ENCODE results near the gene KCNH2.

KCNH2 gene

GRCh38 chr7:151023232-151023631 lies 45.1 kb upstream of the KCNH2 start:
- Histone ChIP-seq H3K27me3 (ENCODE audit: insufficient read depth, poor library complexity, severe bottlenecking) (peaks cover 12% of the 10 kb centered on the region), H3K27ac (ENCODE audit: poor library complexity, severe bottlenecking) (no peak overlapping the region), H3K9me3 (ENCODE audit: severe bottlenecking) (no peaks in the 10 kb centered on the region), H3K4me1 (ENCODE audit: insufficient read depth, poor library complexity, severe bottlenecking) (peaks cover 14% of the 10 kb centered on the region), H3K4me3 (ENCODE audit: severe bottlenecking) (no peak overlapping the region), H3K36me3 (ENCODE audit: low read depth) (no peaks in the 10 kb centered on the region)
- ATAC-seq (ENCODE audit: low read depth) (no peak), DNase-seq (ENCODE audit: low spot score) (no peak)
- no peak for TF ChIP-seq CTCF (IDR thresholded peaks at IDR 0.05; ENCODE audit: poor library complexity, severe bottlenecking)

- Histone ChIP-seq H3K4me1 (ENCODE audit: insufficient read depth, poor library complexity, severe bottlenecking) (no peaks in the 10 kb centered on the region), H3K36me3 (ENCODE audit: low read depth) (no peaks in the 10 kb centered on the region), H3K27me3 (ENCODE audit: insufficient read depth, poor library complexity, severe bottlenecking) (peaks cover 12% of the 10 kb centered on the region), H3K9me3 (ENCODE audit: severe bottlenecking) (no peaks in the 10 kb centered on the region), H3K27ac (ENCODE audit: poor library complexity, severe bottlenecking) (no peak overlapping the region), H3K4me3 (ENCODE audit: severe bottlenecking) (no peak overlapping the region)
- TF ChIP-seq CTCF (IDR thresholded peaks at IDR 0.05; ENCODE audit: poor library complexity, severe bottlenecking) = no peak
- peak; percentile 40 for DNase-seq (ENCODE audit: low spot score)
- no peak for ATAC-seq (ENCODE audit: low read depth)
Observed at GRCh38 chr7:151020231-151020630, 42.1 kb upstream of the KCNH2 start.

GRCh38 chr7:151019130-151019447 lies 41.0 kb upstream of the KCNH2 start:
- TF ChIP-seq CTCF (IDR thresholded peaks at IDR 0.05; ENCODE audit: poor library complexity, severe bottlenecking) = no peak
- H3K4me1 ChIP-seq (ENCODE audit: insufficient read depth, poor library complexity, severe bottlenecking) = no peaks in the 10 kb centered on the region
- no peaks in the 10 kb centered on the region for H3K9me3 ChIP-seq (ENCODE audit: severe bottlenecking)
- ATAC-seq (ENCODE audit: low read depth) (no peak), DNase-seq (ENCODE audit: low spot score) (peak; percentile 50)
- no peak overlapping the region for H3K4me3 ChIP-seq (ENCODE audit: severe bottlenecking)
- no peaks in the 10 kb centered on the region for H3K36me3 ChIP-seq (ENCODE audit: low read depth)
- peaks cover 12% of the 10 kb centered on the region for H3K27me3 ChIP-seq (ENCODE audit: insufficient read depth, poor library complexity, severe bottlenecking)
- no peak overlapping the region for H3K27ac ChIP-seq (ENCODE audit: poor library complexity, severe bottlenecking)

- Histone ChIP-seq H3K4me3 (ENCODE audit: severe bottlenecking) (no peak overlapping the region), H3K27ac (ENCODE audit: poor library complexity, severe bottlenecking) (no peak overlapping the region)
- TF ChIP-seq CTCF (IDR thresholded peaks at IDR 0.05; ENCODE audit: poor library complexity, severe bottlenecking) = peak; percentile 64
Observed at GRCh38 chr7:151018421-151019129, 40.5 kb upstream of the KCNH2 start.

GRCh38 chr7:151017953-151018420 lies 39.9 kb upstream of the KCNH2 start:
- H3K27me3 ChIP-seq (ENCODE audit: insufficient read depth, poor library complexity, severe bottlenecking) = peaks cover 12% of the 10 kb centered on the region
- H3K4me3 ChIP-seq (ENCODE audit: severe bottlenecking) = peak overlapping the region; percentile 1
- TF ChIP-seq CTCF (IDR thresholded peaks at IDR 0.05; ENCODE audit: poor library complexity, severe bottlenecking) = peak; percentile 94
- no peak overlapping the region for H3K27ac ChIP-seq (ENCODE audit: poor library complexity, severe bottlenecking)
- peak; percentile 70 for DNase-seq (ENCODE audit: low spot score)
- H3K4me1 ChIP-seq (ENCODE audit: insufficient read depth, poor library complexity, severe bottlenecking) = no peaks in the 10 kb centered on the region
- ATAC-seq (ENCODE audit: low read depth) = peak; percentile 72
- H3K9me3 ChIP-seq (ENCODE audit: severe bottlenecking) = no peaks in the 10 kb centered on the region
- H3K36me3 ChIP-seq (ENCODE audit: low read depth) = no peaks in the 10 kb centered on the region

More at GRCh38 chr7:151018421-151019129, 40.5 kb upstream of the KCNH2 start:
- Histone ChIP-seq H3K27me3 (ENCODE audit: insufficient read depth, poor library complexity, severe bottlenecking) (peaks cover 12% of the 10 kb centered on the region), H3K4me1 (ENCODE audit: insufficient read depth, poor library complexity, severe bottlenecking) (no peaks in the 10 kb centered on the region), H3K9me3 (ENCODE audit: severe bottlenecking) (no peaks in the 10 kb centered on the region), H3K36me3 (ENCODE audit: low read depth) (no peaks in the 10 kb centered on the region)
- peak; percentile 49 for DNase-seq (ENCODE audit: low spot score)
- ATAC-seq (ENCODE audit: low read depth) = no peak

Measured in RWPE2 (cell line).